ENCODE results near the gene PI4KA.
"Not testable (repeated sequence)": the region's sequence is repeated elsewhere in the genome, so short reads cannot be mapped to it uniquely, and the experiment has no call there.

The PI4KA gene

DNA sequence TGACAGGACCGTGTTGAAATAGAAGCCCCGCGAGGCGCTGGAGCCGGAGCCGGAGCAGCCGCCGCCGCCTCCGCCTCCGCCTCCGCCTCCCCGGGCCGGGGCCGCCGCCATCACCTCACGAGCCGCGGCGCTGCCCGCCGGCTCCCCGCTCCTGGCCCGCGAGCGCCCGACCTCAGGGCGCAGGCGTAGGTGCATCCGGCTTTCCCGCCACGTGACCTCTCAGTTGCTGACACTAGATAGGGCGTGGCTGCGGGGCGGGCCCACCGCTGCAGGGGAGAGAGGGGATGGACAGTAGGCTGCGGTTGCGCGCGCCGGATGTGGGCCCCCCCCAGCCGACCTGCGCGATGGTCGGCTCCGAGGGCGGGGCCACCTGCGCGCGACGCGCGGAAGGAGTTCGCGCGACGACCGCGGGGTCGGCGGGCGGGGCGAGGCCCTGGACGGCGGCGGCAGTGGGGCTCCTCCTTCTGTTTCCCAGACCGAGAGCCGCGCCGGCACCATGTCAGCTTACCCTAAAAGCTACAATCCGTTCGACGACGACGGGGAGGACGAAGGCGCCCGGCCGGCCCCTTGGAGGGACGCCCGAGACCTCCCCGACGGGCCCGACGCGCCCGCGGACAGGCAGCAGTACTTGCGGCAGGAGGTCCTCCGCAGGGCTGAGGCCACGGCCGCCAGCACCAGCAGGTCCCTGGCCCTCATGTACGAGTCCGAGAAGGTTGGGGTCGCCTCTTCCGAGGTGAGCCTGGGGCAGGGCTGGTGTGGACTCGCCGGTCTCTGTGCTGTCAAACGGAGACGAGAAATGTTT, at the start of gene PI4KA, which contains the start of gene SNAP29:
Gene PI4KA, minus strand, starts transcription at position 197 of the 802 bp plus-strand sequence. Its CDS starts 86 bp downstream, at position 111.
Gene SNAP29, plus strand, starts transcription at position 393 of the 802 bp plus-strand sequence. Its CDS starts 104 bp downstream, at position 497.
- peak; percentile 93 for DNase-seq

DNA sequence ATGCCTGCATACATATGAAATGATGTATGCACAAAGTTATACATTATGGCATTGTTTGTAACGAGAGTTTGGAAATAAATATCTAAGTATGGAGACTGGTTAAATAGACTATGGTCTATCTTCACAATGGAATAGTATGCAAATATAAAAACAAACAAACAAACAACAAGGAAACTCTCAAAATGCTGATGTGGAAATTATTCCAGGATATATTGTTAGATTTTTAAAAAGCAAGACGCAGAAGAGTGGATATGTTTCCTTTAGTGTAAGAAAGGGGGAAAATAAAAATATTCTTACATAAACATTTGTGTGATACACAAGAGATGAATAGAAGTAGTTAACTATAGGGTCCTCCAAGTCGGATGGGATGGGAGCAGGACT, 47.8 kb upstream of the PI4KA start:
- DNase-seq, result no peak

DNA sequence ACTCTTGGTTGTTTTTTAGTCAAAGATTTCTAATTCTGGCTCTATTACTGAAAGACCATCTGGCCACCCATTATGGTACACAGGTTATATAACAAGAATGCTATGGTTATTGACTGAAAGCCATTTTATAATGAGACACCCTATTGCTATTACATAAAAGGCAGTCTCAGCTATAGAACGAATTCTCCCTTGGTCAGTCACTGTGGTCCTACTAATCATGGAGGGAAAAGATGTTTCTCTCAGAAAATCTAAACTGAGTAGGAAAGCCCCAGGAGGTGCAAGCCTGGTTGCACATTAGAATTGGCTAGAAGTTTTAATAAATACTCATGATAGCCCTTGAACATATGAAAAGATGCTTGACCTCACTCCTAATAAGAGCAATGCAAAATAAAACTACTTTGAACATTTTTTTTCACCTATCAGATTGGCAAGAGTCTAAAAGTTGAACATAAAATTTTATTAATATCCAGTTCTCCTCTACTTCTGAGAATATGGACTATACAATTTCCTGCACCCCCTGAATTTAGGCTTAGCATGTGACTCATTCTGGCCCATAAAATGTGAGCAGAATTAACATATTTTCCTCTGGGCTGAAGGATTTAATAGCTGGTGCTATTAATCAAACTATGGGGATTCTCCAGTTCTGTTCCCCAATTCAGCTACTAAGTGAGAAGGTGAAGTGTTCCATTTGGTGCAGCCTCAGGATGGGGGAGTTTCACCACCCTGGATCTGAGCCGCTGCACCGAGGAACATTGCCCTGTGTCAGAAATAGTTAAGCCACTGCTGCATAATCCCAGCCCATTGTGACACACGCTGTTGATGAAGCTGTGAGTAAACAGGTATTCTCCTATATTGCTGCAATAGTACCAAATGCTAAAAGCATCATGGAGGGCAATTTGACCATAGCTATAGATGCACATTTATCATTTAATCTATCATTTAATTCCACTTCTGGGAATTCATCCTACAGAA, 47.1 kb upstream of the PI4KA start:
- DNase-seq, result no peak

DNA sequence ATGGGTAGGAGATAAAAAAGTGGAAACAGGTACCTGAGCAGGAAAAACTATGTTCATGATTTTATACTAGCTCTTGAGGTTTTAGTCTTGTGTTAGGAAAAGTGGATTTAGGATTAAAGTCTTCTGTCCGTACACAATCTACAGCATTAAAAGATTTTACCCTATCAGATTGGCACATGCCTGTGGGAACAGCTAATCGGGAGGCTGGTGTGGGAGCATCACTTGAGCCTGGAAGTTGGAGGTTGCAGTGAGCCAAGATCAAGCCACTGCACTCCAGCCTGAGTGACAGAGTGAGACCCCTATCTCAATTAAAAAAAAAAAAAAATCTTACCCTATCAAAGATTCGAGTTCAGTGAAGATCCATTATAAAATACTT, 46.4 kb upstream of the PI4KA start:
- DNase-seq, result no peak

DNA sequence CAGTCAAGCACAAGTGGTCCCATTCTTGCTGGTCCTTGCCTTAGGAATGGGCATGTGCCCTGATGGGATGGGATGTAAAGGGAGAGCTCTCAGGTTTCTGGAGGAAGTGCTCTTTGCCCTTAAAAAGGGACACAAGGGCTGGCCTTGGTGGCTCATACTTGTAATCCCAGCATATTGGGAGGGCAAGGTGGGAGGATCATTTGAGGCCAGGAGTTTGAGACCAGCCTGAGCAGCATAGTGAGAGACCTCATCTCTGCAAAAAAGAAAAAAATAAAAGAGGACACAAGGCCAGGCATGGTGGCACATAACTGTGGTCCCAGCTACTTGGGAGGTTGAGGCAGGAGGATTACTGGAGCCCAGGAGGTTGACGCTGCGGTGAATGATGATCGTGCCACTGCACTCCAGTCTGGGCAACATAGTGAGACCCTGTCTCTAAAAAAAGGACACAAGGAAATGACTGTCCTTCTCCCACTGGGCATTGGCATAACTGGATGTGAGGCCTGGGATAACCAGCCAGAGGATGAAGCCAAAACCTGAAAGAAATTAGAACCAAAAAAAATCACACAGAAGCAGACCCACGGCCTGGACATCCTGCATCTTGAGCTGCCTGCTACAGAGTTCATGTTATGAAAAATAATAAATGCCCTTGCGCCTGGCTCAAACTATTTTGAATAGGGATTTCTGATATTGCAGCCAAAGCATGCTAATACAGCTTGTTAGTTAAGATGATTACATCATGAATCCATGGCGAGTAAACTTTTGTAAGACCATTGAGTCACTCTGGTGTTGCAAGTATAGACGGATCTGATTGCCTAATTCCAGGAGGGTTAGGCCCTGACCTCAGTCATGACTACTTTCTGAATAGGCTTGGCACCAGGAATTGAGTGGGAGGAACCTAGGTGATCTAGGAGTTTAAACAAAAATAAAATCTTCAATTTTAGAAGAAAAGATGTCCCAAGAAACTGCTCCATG, 45.7 kb upstream of the PI4KA start:
- DNase-seq, result no peak

DNA sequence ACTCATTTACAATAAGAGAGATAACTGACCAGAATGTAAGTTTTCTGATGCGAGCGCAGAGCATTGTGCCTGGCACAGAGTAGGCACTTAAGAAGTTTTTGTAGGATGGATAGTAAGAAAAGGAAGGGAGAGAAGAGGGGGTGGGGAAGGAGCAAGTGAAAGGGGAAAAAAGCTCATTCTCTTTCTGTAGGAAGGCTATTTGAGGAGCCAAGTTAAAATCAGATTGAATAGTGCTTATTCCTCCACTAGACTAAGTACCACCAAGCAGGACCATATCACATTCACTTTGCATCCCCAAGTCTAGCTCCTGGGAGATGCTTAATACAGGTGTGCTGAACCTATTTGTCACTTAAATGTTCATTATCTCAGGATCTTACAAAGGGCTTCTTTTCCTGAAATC, 44.5 kb upstream of the PI4KA start:
- DNase-seq, result no peak

DNA sequence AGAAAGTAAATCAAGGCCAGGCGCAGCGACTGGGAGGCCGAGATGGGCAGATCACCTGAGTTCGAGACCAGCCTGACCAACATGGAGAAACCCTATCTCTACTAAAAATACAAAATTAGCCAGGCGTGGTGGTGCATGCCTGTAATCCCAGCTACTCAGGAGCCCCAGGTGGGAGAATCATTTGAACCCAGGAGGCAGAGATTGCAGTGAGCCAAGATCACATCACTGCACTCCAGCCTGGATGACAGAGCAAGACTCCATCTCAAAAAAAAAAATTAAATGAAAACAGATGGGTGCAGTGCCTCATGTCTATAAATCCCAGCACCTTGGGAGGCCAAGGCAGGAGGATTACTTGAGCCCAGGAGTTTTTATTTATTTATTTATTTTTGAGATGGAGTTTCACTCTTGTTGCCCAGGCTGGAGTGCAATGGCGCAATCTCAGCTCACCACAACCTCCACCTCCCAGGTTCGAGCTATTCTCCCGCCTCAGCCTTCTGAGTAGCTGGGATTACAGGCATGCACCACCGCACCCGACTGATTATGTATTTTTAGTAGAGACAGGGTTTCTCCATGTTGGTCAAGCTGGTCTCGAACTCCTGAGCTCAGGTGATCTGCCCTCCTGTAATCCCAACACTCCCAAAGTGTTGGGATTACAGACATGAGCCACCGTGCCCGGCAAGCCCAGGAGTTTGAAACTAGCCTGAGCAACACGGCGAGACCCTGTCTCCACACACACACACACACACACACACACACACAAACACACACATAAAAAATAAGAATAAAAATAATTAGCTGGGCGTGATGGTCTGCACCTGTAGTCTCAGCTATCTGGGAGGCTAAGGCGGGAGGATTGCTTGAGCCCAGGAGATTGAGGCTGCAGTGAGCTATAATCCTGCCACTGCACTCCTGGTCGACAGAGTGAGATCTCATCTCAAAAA, 42.8 kb upstream of the PI4KA start:
- DNase-seq, result not testable (repeated sequence)

DNA sequence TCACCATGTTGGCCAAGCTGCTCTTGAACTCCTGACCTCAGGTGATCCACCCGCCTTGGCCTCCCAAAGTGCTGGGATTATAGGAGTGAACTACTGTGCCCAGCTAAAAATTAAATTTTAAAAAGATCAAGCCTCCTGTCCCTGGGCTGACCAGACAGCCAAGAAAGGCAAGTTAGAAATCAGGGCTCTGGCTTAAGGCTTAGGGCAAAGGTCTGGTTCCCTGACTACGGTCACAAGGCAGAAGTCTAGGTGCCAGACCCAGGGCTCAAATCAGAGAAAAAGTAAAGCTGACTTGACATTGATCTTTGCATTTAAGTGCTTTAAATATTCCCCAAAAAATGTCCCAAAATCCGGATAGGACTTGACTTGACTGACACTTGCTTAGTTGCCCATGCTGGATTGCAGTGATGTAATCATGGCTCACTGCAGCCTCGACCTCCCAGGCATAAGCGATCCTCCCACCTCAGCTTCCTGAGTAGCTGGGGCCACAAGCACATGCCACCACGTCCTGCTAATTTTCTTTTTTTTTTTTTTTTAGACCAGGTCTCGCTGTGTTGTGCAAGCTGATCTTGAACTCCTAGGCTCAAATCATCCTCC, 41.3 kb upstream of the PI4KA start:
- DNase-seq, result no peak

DNA sequence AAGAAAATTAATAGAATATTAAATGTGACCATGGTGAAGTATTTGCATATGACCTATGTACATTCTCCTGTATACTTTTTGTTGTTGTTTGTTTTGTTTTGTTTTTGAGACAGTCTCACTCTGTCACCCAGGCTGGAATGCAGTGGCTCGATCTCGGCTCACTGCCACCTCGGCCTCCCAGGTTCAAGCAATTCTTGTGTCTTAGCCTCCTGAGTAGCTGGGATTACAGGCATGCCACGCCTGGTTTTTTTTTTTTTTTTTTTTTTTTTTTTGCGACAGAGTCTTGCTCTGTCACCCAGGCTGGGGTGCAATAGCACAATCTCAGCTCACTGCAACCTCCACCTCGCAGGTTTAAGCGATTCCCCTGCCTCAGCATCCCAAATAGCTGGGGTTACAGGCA, 39.1 kb upstream of the PI4KA start:
- DNase-seq, result not testable (repeated sequence)

DNA sequence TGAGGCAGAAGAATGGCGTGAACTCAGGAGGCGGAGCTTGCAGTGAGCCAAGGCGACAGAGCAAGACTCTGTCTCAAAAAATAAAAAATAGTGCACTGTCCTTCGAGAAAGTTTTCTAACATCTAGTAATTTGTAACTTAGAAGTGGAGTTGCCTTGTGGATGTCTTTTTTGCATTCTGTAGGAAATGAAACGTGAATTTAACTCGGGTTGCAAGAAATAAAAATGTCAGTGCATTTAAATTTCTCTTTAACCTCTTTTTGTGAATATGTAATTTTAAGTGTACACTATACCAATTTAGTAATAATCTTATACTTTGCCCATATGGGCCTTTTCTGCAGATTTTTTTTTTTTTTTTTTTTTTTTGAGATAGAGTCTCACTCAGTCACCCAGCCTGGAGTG, 32.4 kb upstream of the PI4KA start:
- DNase-seq, result no peak

DNA sequence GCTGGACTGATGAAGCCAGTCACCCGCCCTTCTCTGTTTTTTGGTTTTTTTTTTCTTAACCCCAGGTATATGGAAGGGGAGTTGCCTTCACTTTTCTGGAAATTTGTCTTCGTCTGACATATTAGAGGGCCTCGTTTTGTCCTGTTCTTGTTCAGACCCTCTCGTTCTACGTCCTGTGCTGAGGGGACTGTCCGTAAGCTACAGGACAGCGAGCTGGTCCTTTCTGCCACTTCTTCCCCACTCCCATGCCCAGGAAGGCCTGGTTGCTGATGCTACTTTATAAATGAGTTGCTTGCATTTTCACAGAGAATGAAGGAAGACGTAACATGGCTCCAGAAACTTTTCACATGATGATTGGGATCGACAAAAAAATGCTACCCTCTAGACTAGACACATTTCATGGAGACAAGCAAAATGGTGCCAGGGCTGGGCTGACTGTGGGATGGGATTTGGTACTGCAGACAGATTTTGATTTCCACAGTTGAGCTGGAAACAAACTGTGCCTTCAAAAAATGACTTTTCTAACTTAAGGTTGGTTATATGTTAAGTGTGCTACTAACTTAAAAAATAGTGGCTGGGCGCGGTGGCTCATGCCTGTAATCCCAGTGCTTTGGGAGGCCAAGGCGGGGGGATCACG, 31.4 kb upstream of the PI4KA start:
- DNase-seq, result no peak

DNA sequence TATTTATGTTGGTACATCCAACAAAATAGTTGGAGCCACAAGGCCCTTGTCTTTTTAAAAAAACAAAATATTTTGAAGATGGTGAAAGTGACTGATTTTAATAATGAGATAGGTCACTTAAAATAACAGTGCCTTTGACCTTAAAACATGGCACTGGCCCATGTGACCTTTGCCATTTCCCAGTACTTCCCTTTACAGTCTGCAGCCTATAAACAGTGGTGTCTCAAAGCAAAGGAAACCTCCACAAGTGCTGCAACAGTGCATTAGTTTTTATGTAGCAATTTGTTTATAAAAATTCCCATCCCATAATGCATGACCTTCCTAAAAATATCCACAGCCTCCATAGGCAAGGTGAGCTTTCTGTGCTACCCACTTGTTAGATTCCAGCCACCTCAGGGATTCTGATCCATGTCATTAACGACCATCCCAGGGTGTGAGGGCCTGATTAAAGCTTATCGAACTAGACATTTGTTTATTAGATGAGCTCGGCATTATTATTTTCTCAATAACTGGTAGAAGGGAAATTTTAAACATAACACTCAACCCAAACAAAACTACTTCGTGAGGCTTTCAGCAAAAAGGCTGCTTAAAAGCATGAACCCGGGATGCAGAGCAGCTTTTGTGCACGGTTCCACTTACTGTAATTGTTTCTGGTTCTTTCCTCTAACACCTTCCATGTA, 30.6 kb upstream of the PI4KA start:
- DNase-seq, result no peak

DNA sequence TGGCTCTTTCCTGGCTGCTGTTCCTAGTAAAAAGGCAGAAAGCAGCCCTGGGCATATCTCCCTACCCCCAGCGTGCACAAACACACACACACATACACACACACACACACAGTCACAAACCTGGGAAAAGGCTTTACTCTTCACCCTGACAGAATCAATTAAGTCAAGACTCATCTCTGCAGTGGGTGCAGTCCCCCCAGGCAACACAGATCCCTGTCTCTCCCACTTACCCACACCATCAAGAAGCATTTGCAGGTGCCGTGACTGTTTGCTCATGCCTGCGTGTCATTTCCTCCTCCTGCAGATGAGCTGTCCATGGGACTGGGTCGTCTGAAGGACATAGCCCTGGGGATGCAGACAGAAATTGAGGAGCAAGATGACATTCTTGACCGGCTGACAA, 28.8 kb upstream of the PI4KA start:
- peak; percentile 22 for DNase-seq

DNA sequence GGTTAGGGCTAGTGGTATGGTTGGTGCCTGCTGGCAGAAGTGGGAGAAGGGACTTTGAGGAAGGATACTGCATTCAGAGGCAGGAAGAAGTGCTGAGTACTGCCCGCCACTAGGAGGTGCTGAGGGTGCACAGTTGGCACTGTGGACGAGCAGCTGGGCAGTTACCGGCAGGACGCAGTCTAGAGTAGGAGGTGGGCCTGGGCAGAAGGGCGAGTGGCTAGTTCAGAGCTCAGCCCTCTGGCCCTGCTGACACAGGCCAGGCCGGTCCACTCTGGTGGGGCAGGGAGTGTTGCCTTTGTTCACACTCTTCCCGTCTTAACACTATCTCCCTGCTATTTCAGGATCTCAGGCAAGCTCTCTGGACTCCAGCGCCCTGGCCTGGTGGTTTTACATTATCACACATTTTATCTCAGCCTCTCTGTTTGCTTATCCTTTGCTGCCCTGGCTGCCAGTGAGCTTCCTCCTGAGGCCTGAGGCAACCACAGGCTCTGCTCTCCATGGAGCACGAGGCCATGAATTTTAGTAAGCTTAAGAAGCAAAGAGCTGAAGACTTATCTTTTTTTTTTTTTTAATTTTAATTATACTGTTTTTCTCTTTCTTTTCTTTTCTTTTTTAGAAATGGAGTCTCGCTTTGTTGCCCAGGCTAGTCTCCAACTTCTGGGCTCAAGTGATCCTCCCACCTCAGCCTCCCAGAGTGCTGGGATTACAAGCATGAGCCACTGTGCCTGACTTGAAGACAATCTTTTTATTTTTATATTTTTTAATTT, 27.1 kb upstream of the PI4KA start:
- DNase-seq, result peak; percentile 80

DNA sequence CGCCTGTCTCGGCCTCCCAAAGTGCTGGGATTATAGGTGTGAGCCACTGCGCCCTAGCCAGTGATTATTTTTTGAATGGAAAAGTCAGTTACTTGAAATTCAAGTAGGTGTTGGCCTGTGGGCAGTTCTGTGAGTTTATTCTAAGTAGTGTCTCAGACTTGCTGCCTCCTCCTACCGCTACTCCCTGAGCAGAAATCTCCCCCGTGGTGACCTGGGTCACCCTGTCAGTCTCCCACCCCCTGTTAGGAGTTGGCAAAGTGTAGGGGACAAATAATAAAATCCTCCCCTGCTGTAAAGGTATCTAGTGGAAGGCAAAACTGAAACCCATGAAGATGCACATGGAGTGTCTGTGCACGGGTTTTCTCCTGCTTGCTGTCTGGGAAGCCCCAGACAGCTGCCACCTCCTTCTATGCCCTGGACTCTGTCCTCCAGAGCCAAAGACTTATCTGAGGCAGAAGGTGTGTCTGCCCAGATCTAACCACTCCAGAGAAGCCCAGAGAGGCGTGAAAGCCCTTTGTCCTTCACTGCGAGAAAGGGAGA, 26.5 kb upstream of the PI4KA start:
- DNase-seq, result no peak

DNA sequence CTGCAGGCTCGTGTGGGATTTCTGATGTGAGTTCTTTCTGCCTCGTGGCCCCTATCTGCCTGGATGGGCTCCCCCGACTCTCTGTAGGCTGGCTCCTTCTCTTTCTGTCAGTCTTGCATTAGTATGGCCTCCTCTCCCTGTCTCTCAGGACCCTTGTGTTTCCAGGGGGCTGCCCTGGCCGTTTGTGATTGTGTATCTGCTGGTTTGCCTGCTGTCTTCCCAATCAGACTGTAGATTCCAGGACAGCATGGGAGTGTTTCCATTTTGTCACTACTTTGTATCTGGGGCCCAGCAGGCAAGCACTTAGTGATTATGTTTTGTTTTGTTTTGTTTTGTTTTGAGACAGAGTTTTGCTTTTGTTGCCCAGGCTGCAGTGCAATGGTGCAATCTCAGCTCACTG, 25.8 kb upstream of the PI4KA start:
- DNase-seq, result no peak

DNA sequence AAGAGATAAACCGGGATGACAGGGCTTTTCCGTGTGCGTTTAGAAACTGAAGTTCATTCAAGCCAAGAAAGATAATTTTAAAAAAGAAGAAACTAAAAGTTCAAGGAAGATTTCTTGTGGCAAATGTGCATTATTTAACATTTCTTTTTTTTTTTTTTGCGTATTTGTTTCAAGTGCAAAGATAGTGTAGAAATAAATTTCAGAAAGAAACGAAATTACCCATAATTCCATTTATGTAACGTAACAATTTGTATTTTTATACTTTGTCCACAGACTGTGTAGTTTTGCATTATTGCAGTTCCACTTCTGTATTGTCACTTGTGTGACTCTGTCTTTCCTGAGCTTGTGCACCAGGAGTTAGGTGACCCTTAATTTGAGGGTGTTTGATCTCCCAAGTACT, 24.2 kb upstream of the PI4KA start:
- no peak for DNase-seq
